Measurements from ENCODE around the gene SLC16A13.

SLC16A13 gene

GRCh38 chr17:7014261-7014994 lies 21.4 kb upstream of the SLC16A13 start:
- DNase-seq (ENCODE audit: low spot score), result peak; percentile 96

GRCh38 chr17:7014995-7015958 lies 20.5 kb upstream of the SLC16A13 start:
- peak; percentile 57 for DNase-seq (ENCODE audit: low spot score)

GRCh38 chr17:7016418-7016817 lies 19.4 kb upstream of the SLC16A13 start:
- DNase-seq (ENCODE audit: low spot score), result no peak

DNA sequence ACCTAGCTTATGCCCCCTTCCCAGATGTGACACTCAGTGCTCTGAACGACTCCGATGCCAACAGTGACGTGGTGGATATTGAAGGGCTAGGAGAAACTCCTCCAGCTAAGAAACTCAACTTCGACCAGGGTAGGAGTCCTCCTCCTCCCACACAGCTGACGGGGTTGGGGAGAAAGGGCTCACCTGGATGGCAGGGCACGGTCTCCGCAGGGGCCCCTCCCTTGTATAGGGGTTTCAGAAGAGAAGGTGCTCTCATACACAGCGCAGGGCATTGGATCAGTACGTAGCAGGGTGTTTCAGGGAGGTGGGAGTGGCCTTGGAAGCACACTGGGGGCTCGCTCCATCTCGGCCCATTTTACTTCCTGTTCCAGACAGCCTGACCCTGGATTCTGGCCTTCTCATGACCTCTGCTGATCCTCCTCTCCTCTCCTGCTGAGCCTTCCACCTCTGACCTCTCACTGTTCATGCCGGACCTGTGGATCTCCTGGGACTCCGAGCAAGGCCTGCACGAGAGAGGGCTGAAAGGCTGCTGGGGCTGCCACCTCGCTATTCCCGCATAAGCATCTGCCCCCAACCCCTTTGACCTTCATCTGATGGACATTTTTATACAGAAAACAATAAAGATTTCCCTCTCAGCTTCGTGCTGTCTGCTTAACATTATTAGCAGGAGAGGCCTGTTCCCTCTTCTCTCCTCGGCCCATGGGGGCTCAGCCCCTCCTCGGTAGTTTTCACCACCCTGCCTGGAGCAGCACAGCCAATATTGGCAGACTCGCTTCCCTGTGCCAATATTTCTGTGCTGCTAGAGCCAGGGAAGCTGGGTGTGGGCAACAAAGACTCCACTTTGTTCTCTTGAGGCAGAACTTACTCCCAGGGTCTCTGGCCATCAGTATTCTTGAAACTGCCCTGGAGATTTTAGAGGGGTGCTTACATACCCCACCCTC lies 18.7 kb upstream of the SLC16A13 start:
- DNase-seq (ENCODE audit: low spot score), result no peak

- no peak for DNase-seq (ENCODE audit: low spot score)
These were observed 18.0 kb upstream of the SLC16A13 start for GRCh38 chr17:7017827-7018200.

DNA sequence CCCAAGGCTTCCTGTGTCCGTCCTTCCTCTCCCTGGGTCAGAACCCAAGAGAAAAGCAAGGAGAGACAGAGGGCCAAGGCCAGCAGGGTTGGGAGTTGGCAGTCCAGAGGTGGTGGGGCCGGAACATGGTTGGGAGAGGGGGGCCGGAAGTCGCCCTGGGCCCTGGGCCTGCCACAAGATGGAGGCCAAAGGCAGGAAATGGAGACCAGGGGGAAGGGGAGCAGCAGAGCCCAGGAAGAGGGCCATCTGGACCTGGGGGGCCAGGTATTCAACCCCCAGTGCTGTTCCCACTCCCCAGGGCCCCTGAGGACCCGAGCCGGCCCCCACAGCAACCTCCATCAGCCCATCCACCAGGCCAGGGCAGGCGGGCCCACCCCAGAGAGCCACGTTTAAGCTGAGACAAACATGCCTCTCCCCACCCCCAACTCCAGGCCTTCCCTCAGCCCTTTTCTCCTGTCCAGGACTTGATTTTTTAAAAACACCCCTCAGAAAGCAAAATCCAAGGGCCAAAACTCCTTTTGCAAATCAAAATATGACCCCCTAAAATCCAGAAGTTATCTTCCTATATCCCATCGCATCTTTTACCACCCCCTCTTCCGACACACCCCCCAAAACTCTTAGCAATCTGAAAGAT lies 17.4 kb upstream of the SLC16A13 start:
- peak; percentile 72 for DNase-seq (ENCODE audit: low spot score)

GRCh38 chr17:7019367-7019766 lies 16.4 kb upstream of the SLC16A13 start:
- no peak for DNase-seq (ENCODE audit: low spot score)

DNA sequence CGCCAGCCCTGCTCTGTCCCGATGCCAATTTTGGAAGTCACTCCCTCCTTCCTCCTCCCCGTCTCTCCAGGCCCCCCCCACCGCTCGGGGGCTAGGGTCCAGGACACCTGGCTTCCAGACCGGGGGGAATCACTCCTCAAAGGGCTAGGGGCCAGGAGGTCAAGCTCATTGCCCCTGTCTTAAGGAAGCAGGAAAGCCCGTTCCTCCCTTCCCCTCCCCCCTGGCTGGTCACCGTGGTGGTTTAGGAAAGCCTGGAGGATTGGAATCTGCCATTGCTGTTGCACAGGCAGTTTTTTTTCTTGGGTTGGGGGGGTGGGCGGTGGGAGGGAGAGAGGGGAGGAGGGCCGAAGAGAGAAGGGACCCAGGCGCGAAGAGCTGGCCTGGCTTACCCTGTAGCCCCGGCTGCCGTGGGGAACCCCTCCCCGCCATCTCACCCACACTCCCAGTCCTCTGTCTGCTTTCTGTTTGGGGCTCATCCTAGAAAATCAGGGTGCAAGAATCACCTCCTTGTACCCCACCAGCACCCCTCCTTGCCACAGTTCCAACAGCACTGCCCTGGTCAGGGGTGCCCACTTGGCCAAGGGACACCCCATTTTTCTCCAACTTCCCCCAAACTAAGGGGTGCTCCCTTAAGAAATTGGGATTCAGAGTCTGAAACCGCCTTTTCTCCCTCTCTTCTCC lies 15.8 kb upstream of the SLC16A13 start:
- DNase-seq (ENCODE audit: low spot score), result peak; percentile 66

DNA sequence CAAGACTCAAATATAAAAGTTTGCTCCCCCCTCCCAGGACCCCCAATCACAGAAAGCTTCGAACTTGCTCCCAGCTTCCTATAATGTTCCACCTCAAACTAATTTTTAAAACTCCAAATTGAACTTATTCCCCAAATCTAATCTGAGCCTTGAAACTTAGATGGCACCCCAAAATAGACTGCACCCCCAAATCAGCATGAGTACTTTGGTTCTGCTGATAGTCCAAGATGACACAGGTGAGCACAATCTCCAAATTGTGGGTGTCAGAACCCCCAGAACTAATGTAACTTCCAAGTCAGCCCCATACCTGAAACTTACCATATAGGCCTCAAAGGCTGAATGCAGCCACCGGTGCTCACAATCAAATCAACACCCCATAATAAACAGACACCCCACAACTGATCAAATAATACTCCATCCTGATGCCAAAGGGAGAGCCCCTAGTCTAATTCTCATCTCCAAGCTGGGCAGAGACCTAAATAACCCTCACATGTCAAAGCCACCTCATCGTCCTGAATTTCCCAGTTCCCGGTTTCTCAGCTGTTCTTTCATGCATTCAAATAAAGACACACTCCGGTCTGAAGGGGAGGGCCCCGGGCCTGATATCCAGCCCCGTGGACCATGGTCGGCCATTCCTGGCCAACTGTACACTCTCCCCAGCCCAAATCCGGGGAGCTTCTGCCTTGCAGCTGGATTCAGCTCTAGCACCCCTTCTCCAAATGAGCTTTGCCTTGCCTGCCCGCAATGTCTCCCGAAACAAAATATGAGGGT lies 14.7 kb upstream of the SLC16A13 start:
- DNase-seq (ENCODE audit: low spot score), result no peak

DNA sequence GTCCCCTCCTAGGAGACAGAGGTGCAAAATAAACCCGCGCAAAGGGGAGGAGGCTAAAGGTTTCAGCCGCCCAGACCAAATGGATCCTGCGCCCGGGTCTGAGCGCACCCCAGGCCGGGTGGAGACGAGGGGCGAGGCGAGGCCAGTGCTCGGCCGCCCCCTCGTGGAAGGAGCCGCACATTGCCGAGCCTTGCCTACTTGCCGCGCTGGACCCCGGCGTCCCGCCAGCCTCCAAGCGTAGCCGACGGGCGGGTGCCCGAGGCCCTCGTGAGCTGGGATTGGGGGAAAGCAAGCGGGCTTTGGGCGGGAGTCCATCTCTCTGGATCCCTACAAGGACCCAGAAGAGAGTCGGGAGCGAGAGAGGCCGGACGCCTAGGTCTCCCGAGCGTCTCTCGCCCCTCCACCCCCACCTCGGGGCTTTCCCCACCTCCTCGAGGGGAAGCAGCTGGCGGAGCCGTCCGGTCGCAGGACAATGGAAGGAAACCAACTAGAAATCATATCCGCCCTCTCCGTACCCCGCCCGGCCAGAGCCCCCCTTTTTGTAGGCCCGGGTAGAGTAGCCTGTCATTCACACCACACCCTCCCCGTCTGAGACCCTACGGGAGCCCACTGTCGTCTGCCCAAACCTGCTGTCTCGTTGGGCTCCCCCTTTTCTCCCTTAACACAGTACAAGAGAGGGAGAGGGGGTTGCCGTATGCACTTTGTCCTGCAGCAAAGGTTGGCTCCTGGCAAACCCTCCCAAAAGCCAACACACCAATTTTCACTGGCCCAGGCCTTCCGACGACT lies 13.6 kb upstream of the SLC16A13 start:
- peak; percentile 93 for DNase-seq (ENCODE audit: low spot score)

DNA sequence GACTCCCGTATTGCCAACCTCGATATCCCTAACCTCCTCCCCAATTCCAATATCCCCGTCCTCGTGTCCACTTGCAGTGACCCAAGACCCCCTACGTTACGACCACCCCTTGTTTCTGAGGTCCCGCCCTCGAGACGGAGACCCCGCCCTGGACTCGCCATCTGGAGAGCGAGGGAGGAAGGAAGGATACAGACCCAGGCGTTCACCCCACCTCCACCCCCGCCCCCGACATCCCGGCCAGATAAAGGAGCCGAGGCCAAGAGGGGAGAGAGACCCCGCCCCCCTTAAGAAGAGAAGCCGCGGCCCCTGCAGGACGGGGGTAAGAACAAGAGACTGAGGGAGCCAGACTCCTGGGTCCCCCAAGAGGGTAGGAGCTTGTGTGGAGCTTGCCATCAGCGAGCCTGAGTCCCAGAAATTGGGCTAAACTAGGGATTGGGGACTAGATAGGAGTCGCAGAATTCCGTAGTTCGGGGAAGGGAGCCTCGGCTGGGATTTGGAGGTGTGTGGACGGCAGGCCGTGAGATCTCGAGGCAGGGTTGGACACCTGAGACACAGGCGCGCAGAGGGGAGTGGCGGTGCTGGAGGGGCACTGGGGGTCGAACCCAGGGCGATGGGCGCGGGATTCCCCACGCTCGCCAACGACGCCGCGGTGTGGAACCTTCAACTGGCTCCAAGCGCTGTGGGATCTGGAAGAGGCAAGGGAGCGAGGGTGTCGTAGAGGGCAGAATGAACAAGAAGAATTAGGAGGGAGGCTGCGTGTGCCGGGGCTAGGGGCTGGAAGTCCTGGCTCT lies 12.8 kb upstream of the SLC16A13 start, which contains the start of gene BCL6B:
TSS of gene BCL6B (plus strand) at position 270 of the 791 bp plus-strand sequence. CDS start 622 bp downstream, outside the sequence.
- no peak for DNase-seq (ENCODE audit: low spot score)

GRCh38 chr17:7023576-7024401 lies 12.0 kb upstream of the SLC16A13 start:
- peak; percentile 94 for DNase-seq (ENCODE audit: low spot score)

DNA sequence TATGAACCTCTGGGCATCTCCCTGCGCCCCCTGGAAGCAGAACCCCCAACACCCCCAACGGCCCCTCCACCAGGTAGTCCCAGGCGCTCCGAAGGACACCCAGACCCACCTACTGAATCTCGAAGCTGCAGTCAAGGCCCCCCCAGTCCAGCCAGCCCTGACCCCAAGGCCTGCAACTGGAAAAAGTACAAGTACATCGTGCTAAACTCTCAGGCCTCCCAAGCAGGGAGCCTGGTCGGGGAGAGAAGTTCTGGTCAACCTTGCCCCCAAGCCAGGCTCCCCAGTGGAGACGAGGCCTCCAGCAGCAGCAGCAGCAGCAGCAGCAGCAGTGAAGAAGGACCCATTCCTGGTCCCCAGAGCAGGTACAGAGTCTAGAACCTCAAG lies 11.4 kb upstream of the SLC16A13 start:
- no peak for DNase-seq (ENCODE audit: low spot score)

- DNase-seq (ENCODE audit: low spot score), result no peak
These were observed 10.6 kb upstream of the SLC16A13 start for GRCh38 chr17:7025245-7025644.

- DNase-seq (ENCODE audit: low spot score), result no peak
These were observed 9.2 kb upstream of the SLC16A13 start for GRCh38 chr17:7026471-7027115.

DNA sequence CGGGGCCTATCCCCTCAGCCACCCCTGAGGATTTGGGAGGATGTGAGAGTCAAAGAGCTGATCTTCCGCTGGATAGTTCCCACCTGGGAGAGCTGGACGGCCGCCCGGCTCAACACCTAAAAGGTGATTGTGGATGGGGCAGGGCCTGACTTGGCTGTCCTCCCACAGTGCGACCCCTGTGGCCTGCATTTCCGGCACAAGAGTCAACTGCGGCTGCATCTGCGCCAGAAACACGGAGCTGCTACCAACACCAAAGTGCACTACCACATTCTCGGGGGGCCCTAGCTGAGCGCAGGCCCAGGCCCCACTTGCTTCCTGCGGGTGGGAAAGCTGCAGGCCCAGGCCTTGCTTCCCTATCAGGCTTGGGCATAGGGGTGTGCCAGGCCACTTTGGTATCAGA lies 8.5 kb upstream of the SLC16A13 start:
- DNase-seq (ENCODE audit: low spot score), result no peak

GRCh38 chr17:7029096-7029495 lies 6.7 kb upstream of the SLC16A13 start:
- no peak for DNase-seq (ENCODE audit: low spot score)

All from AG20443 (cell line).